Measurements from ENCODE around the gene IGFBP3.

- TF ChIP-seq CTCF (IDR thresholded peaks at IDR 0.05) (no peak), POLR2A (IDR thresholded peaks at IDR 0.05) (no peak)
Measured at GRCh38 chr7:45910855-45911254, 10.2 kb downstream of the IGFBP3 start.

Data from right lobe of liver (tissue), 4 donors.